GM12864 (cell line): Measurements from ENCODE around the gene EPS8.

ENCODE experiments used
- DNase-seq: peaks from one replicate; pipeline ENCODE4 v3.0.0-alpha.2; 2011; ENCODE audit warnings: low read depth
- H3K4me3 ChIP-seq: 2 replicates; pipeline ENCODE4 v1.5.1; 2011; ENCODE audit warnings: mild to moderate bottlenecking, low read depth, low read length, control low read depth
- CTCF ChIP-seq: IDR thresholded peaks from 2 replicates; pipeline ENCODE4 v1.5.1; 2011; ENCODE audit warnings: low read depth, mild to moderate bottlenecking, moderate library complexity, low read length, control low read depth, inconsistent platforms; ENCODE audit errors: missing control alignments

The EPS8 gene

GRCh38 chr12:15776532-15776931, 12.7 kb downstream of the EPS8 start:
- DNase-seq = no peak
- TF ChIP-seq CTCF = no peak

GRCh38 chr12:15774819-15775218, 14.4 kb downstream of the EPS8 start:
- H3K4me3 ChIP-seq = no peak overlapping the region
- no peak for DNase-seq
- no peak for TF ChIP-seq CTCF

More at GRCh38 chr12:15776532-15776931, 12.7 kb downstream of the EPS8 start:
- H3K4me3 ChIP-seq = no peak overlapping the region

GRCh38 chr12:15772405-15773018, 16.7 kb downstream of the EPS8 start:
- TF ChIP-seq CTCF = peak; percentile 42
- H3K4me3 ChIP-seq = no peak overlapping the region
- DNase-seq = no peak

GRCh38 chr12:15770581-15770980, 18.6 kb downstream of the EPS8 start:
- DNase-seq = no peak
- TF ChIP-seq CTCF = no peak
- no peak overlapping the region for H3K4me3 ChIP-seq

- no peak for DNase-seq
- no peak overlapping the region for H3K4me3 ChIP-seq
- no peak for TF ChIP-seq CTCF
Measured at GRCh38 chr12:15770021-15770420, 19.2 kb downstream of the EPS8 start.

- H3K4me3 ChIP-seq = no peak overlapping the region
- DNase-seq = no peak
- no peak for TF ChIP-seq CTCF
Measured at GRCh38 chr12:15769586-15769985, 19.6 kb downstream of the EPS8 start.

GRCh38 chr12:15767301-15767700, 21.9 kb downstream of the EPS8 start:
- no peak overlapping the region for H3K4me3 ChIP-seq
- no peak for DNase-seq
- TF ChIP-seq CTCF = no peak
